Ammon's horn (tissue), 1 donor: Measurements from ENCODE around the gene SGMS2.

Source experiments
- DNase-seq: peaks from one replicate; pipeline ENCODE4 v3.0.0-alpha.2; 2016; ENCODE audit warnings: low spot score

The SGMS2 gene

DNA sequence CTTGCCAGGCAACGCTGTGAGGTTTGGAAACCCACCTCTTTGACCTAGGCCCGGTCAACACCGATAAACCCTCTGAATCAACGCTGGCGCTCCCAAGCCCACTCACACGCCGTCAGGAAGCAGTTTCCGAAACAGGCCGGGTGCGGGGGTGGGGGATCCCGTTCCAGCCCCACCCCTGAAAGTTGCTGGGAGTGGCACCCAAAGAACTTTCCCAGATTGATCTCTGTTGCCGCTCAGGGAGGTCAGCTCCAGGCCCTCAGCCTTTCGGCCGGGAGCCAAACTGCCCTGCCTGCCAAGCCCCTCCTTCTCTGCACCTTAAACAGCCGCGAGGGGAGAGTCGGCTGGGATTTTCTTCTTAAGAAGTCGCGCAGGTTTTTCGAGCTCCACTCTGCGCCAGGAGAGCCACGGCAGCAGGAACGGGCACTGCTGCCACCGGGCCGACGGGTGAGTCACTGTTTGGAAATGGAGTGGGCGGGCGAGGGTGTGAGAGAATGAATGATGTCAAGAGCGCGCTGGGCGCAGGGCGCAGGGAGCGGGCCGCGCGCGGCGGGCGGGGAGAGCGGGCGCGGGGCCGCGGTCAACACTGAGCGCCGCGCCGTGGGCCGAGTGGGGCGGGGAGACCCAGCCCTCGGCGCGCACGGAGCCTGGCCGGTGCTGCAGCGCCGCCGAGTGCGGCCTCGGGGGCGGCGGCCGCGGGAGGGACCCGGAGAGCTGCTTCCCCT lies at the start of gene SGMS2:
TSS of gene SGMS2 (plus strand) at position 583 of the 722 bp plus-strand sequence. CDS start 70,622 bp downstream, outside the sequence.
- DNase-seq = peak; percentile 75

GRCh38 chr4:107777890-107778289 lies 46.8 kb upstream of the SGMS2 start:
- DNase-seq = no peak

GRCh38 chr4:107778784-107779530 lies 45.8 kb upstream of the SGMS2 start:
- DNase-seq = no peak

- DNase-seq = no peak
Measured at GRCh38 chr4:107780665-107781064, 44.1 kb upstream of the SGMS2 start.

GRCh38 chr4:107791902-107792301 lies 32.8 kb upstream of the SGMS2 start:
- no peak for DNase-seq

- DNase-seq = no peak
Measured at GRCh38 chr4:107792711-107793110, 32.0 kb upstream of the SGMS2 start.

GRCh38 chr4:107793996-107794395 lies 30.7 kb upstream of the SGMS2 start:
- DNase-seq = no peak

DNA sequence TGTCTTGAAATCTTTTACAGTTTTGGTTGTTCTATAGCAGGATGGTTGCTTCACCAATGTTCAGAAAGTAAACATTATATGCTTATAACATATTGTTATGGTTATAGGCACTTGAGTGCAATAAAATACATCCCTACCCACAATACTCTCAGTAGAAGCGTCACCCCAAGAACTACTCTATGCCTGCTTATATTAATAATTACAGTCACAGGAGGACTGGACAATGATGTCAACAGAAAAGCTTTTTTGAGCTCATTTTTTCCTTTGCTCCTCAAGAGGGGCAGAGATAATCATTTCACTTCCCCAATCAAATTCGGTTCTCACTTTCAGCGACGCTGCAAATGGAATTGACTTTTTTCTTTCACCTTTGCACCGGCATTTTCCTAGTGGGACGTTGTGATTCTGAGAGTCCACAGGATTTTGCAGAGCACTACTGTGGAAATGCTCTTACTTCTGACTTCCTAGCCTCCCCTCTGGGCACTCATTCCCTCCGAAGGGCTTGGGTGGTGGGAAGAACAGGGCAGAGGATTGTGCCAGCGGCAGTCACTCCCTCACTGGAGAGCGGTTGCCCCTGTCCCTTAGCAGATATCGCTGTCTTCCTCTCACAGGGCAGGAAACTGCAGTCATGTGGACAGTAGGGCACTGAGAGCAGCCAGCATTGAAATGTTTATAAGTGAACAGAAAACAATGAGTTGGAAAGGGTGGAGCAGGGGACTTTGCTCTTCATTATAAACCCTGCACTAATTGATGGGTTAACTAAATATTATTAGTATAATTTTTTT lies 24.9 kb upstream of the SGMS2 start:
- DNase-seq = peak; percentile 15

DNA sequence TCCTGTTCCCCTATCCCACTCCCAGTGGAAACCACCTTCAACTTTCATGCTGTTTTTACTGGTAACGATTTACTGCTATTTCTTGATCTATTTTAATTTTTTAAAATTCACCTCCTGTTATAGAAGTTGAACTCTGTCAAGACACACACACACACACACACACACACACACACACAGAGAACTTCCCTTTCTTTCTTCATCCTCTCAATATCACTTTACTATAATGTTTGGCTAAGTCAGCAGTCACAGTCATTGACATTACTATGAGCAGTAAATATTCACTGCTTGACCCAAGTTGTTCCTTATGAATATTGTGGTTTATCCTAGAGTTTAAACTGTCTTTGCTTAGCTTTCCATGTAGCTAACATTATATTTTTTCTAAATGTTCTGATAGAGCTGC lies 24.0 kb upstream of the SGMS2 start:
- DNase-seq = no peak

DNA sequence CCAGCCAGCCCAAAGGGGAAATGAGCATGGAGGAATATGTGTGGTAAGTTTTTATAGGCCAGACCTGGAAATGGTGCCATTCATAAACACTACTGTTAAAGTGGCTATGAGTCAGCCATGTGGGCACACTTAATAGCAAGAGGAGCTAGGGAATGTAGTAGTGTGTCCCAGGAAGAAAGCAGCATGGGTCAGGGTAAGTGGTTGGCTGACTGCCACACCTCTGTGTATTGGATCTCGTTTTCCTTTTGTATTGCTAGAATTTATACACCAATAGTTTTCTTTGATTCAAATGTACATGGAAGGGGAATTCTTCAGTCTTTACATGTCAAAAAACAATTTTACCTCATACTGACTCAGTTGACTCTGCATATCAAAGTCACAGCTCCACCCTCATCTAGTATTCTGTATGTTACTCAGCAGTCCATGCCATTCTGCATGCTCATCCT lies 22.9 kb upstream of the SGMS2 start:
- no peak for DNase-seq

- no peak for DNase-seq
Measured at GRCh38 chr4:107804956-107805355, 19.8 kb upstream of the SGMS2 start.

GRCh38 chr4:107806196-107806595 lies 18.5 kb upstream of the SGMS2 start:
- no peak for DNase-seq

GRCh38 chr4:107808572-107808971 lies 16.2 kb upstream of the SGMS2 start:
- no peak for DNase-seq

GRCh38 chr4:107809210-107809609 lies 15.5 kb upstream of the SGMS2 start:
- DNase-seq = no peak

GRCh38 chr4:107814758-107815157 lies 10.0 kb upstream of the SGMS2 start:
- DNase-seq = no peak

DNA sequence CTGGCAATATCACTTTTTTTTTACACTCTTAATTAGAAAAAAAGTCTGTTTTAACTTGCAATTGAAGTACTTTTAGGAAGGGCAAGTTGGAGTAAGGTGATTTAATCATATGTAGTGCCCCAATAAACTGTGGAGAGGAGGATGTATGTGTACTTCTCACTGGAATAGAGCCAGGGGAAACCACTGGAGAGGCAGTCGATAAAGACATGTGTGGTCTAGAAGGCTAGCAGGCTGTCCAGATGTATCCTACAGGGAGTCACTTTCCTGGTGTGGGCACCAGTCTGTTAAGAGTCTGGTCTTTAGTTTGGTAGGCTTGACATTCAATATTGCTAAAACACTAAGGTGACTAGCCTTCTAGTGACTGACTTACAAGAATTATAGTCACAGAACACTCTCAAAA lies 9.6 kb upstream of the SGMS2 start:
- no peak for DNase-seq

- DNase-seq = no peak
Measured at GRCh38 chr4:107818301-107818910, 6.3 kb upstream of the SGMS2 start.

GRCh38 chr4:107823870-107824349 lies 822 bp upstream of the SGMS2 start:
- peak; percentile 6 for DNase-seq

DNA sequence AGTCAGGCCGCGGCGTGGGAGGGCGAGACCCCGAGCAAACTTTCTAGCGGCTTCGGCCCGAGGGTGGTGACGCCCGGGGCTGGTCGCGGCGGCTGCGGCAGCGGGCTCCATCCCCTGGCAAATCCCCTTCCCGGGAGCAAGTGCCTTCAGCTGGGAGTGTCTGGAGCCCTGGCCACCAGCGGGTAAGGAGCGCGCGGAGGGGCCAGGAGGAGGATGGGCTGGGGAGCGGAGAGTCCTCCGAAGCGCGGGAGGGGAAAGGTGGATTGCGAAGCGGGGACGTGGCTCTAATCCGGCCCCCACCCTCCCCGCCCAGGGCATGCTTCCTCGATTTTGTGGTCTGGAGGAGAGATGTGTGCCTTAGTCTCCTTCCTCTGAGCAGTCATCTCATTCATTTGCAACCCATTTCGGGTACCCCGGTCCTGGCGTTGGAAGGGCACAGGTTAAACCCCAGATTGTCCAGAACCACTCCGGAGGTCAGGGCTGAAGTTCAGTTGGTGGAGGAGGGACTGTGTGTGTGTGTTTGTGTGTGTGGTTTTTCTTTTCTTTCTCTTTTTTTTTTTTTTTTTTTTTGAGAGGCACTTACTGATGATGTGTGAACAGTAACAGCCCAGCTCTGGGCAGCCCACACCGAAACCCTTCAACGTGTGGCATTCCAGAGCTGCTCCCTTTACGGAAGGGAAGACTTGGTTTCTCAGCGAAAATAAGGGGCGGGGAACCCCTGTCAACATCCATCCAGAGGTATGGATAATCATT lies 516 bp downstream of the SGMS2 start:
- DNase-seq = no peak

- no peak for DNase-seq
Measured at GRCh38 chr4:107826421-107826980, 1.8 kb downstream of the SGMS2 start.
